Measurements from ENCODE around the gene CDC42BPA.
"Not testable (repeated sequence)": the region's sequence is repeated elsewhere in the genome, so short reads cannot be mapped to it uniquely, and the experiment has no call there.

CDC42BPA gene

GRCh38 chr1:227197064-227197463 is 121.2 kb downstream of the CDC42BPA start:
- DNase-seq (ENCODE audit: low spot score) = no peak

GRCh38 chr1:227192163-227192562 is 126.1 kb downstream of the CDC42BPA start:
- DNase-seq (ENCODE audit: low spot score) = peak; percentile 91

GRCh38 chr1:227191607-227192006 is 126.7 kb downstream of the CDC42BPA start:
- peak; percentile 9 for DNase-seq (ENCODE audit: low spot score)

- no peak for DNase-seq (ENCODE audit: low spot score)
Measured at GRCh38 chr1:227190321-227190720, 128.0 kb downstream of the CDC42BPA start.

GRCh38 chr1:227185291-227185690 is 133.0 kb downstream of the CDC42BPA start:
- no peak for DNase-seq (ENCODE audit: low spot score)

- no peak for DNase-seq (ENCODE audit: low spot score)
Measured at GRCh38 chr1:227182012-227182411, 136.3 kb downstream of the CDC42BPA start.

- DNase-seq (ENCODE audit: low spot score) = peak; percentile 36
Measured at GRCh38 chr1:227175611-227176010, 142.7 kb downstream of the CDC42BPA start.

GRCh38 chr1:227174164-227174563 is 144.1 kb downstream of the CDC42BPA start:
- no peak for DNase-seq (ENCODE audit: low spot score)

- DNase-seq (ENCODE audit: low spot score) = peak; percentile 47
Measured at GRCh38 chr1:227170361-227171166, 147.7 kb downstream of the CDC42BPA start.

- DNase-seq (ENCODE audit: low spot score) = peak; percentile 12
Measured at GRCh38 chr1:227169343-227169742, 148.9 kb downstream of the CDC42BPA start.

GRCh38 chr1:227167276-227168101 is 150.8 kb downstream of the CDC42BPA start:
- DNase-seq (ENCODE audit: low spot score) = no peak

GRCh38 chr1:227166559-227166958 is 151.7 kb downstream of the CDC42BPA start:
- DNase-seq (ENCODE audit: low spot score) = no peak

- DNase-seq (ENCODE audit: low spot score) = no peak
Measured at GRCh38 chr1:227161470-227161869, 156.8 kb downstream of the CDC42BPA start.

GRCh38 chr1:227156520-227156919 is 161.8 kb downstream of the CDC42BPA start:
- no peak for DNase-seq (ENCODE audit: low spot score)

- DNase-seq (ENCODE audit: low spot score) = no peak
Measured at GRCh38 chr1:227155688-227156087, 162.6 kb downstream of the CDC42BPA start.

- DNase-seq (ENCODE audit: low spot score) = no peak
Measured at GRCh38 chr1:227155004-227155403, 163.3 kb downstream of the CDC42BPA start.

- DNase-seq (ENCODE audit: low spot score) = no peak
Measured at GRCh38 chr1:227152525-227152924, 165.8 kb downstream of the CDC42BPA start.

- DNase-seq (ENCODE audit: low spot score) = no peak
Measured at GRCh38 chr1:227140376-227140775, 177.9 kb downstream of the CDC42BPA start.

GRCh38 chr1:227136210-227136820 is 182.0 kb downstream of the CDC42BPA start:
- DNase-seq (ENCODE audit: low spot score) = no peak

GRCh38 chr1:227134686-227135314 is 183.5 kb downstream of the CDC42BPA start:
- no peak for DNase-seq (ENCODE audit: low spot score)

GRCh38 chr1:227132695-227133094 is 185.6 kb downstream of the CDC42BPA start:
- DNase-seq (ENCODE audit: low spot score) = not testable (repeated sequence)

GRCh38 chr1:227131193-227131592 is 187.1 kb downstream of the CDC42BPA start:
- DNase-seq (ENCODE audit: low spot score) = peak; percentile 62
